Smooth muscle cell of bladder (primary cell): ENCODE data around the gene TMEM40. TPM values are rescaled to one million over a fixed set of nuclear protein-coding genes. Genes with fewer than 3 reads are reported as not detected.

ENCODE experiments used
- total RNA-seq: library from RNA; depleted of rRNA; stranded (reverse); fragments of >200 nt; gene quantifications from 2 replicates; pipeline ENCODE4 v1.2.3, GENCODE V29; 2014

The TMEM40 gene
- total RNA-seq, result not detected in 2 replicates

GRCh38 chr3:12759097-12759679 is at the start of gene TMEM40:
TSS of gene TMEM40 (minus strand) at chr3:12759259. CDS start at chr3:12749832, 9,427 bp downstream.

GRCh38 chr3:12796171-12797123 is 37.4 kb upstream of the TMEM40 start, which contains the start of gene CAND2:
TSS of gene CAND2 (plus strand) at chr3:12796680. CDS start at chr3:12796721, 41 bp downstream.

Other genes with a start within 250 kb of the TMEM40 start
- gene MKRN2OS, start 213.8 kb downstream of the TMEM40 start, total RNA-seq, result not detected in 2 replicates
- 31.5 and 34.1 TPM in 2 replicates for gene MKRN2, start 202.2 kb downstream of the TMEM40 start, total RNA-seq
- gene RAF1, start 95.1 kb downstream of the TMEM40 start, total RNA-seq, result 96.1 and 114 TPM in 2 replicates
- 3.1 and 3.2 TPM in 2 replicates for gene CAND2, start 37.4 kb upstream of the TMEM40 start, total RNA-seq
- 2,212 and 2,795 TPM in 2 replicates for gene RPL32, start 82.3 kb upstream of the TMEM40 start, total RNA-seq